Type B pancreatic cell (in vitro differentiated cells): ENCODE data around the gene STPG4. TPM values are rescaled to one million over a fixed set of nuclear protein-coding genes. Genes with fewer than 3 reads are reported as not detected.
"Not testable (repeated sequence)": the region's sequence is repeated elsewhere in the genome, so short reads cannot be mapped to it uniquely, and the experiment has no call there.

ENCODE experiments used
- DNase-seq: peaks from one replicate; pipeline ENCODE4 v3.0.0; 2021; ENCODE audit warnings: mixed read lengths; ENCODE audit not compliant: unreplicated experiment; ENCODE audit errors: extremely low spot score
- H3K27ac Mint-ChIP-seq: 2 replicates; pipeline ENCODE4 v1.8.0; 2021; ENCODE audit warnings: mild to moderate bottlenecking, mixed read lengths
- H3K27me3 Mint-ChIP-seq: 2 replicates; pipeline ENCODE4 v1.8.0; 2021; ENCODE audit warnings: mixed read lengths
- H3K36me3 Mint-ChIP-seq: 2 replicates; pipeline ENCODE4 v1.8.0; 2021; ENCODE audit warnings: mixed read lengths
- H3K4me1 Mint-ChIP-seq: one replicate; pipeline ENCODE4 v1.8.0; 2021; ENCODE audit warnings: mixed read lengths; ENCODE audit not compliant: unreplicated experiment
- H3K4me3 Mint-ChIP-seq: 2 replicates; pipeline ENCODE4 v1.8.0; 2021; ENCODE audit warnings: mild to moderate bottlenecking, mixed read lengths
- H3K9me3 Mint-ChIP-seq: 2 replicates; pipeline ENCODE4 v1.8.0; 2021; ENCODE audit warnings: mixed read lengths
- CTCF ChIP-seq: fragments of 200-600 bp; sonication (generic); conservative IDR thresholded peaks from 2 replicates; pipeline ENCODE4 v1.5.0; 2021; ENCODE audit warnings: antibody characterized with exemption, mild to moderate bottlenecking
- total RNA-seq: library from RNA; stranded (reverse); gene quantifications from 2 replicates; pipeline ENCODE4 v1.2.1, GENCODE V29; 2021; ENCODE audit warnings: low replicate concordance

The STPG4 gene
- total RNA-seq, 1 donor from 2014 or later = 0.36 TPM

GRCh38 chr2:47127862-47128543, 27.1 kb downstream of the STPG4 start:
- no peak overlapping the region for H3K27ac Mint-ChIP-seq

GRCh38 chr2:47126783-47127182, 28.3 kb downstream of the STPG4 start:
- Mint-ChIP-seq H3K27ac (no peak overlapping the region), H3K9me3 (peaks cover 11% of the 10 kb centered on the region), H3K4me1 (peaks cover 11% of the 10 kb centered on the region), H3K36me3 (no peaks in the 10 kb centered on the region), H3K4me3 (no peak overlapping the region), H3K27me3 (no peaks in the 10 kb centered on the region)
- DNase-seq = no peak
- TF ChIP-seq CTCF = no peak

More at GRCh38 chr2:47127862-47128543, 27.1 kb downstream of the STPG4 start:
- no peaks in the 10 kb centered on the region for H3K27me3 Mint-ChIP-seq
- H3K36me3 Mint-ChIP-seq = no peaks in the 10 kb centered on the region
- H3K9me3 Mint-ChIP-seq = peaks cover 11% of the 10 kb centered on the region
- TF ChIP-seq CTCF = no peak
- DNase-seq = no peak
- peaks cover 11% of the 10 kb centered on the region for H3K4me1 Mint-ChIP-seq
- H3K4me3 Mint-ChIP-seq = no peak overlapping the region

GRCh38 chr2:47124740-47125139, 30.4 kb downstream of the STPG4 start:
- not testable (repeated sequence) for H3K27me3 Mint-ChIP-seq, H3K27ac Mint-ChIP-seq, H3K36me3 Mint-ChIP-seq, H3K4me3 Mint-ChIP-seq, DNase-seq, H3K4me1 Mint-ChIP-seq
- H3K9me3 Mint-ChIP-seq = peaks cover 11% of the 10 kb centered on the region

GRCh38 chr2:47120424-47120823, 34.7 kb downstream of the STPG4 start:
- H3K4me3 Mint-ChIP-seq, H3K9me3 Mint-ChIP-seq, DNase-seq, H3K36me3 Mint-ChIP-seq, H3K27ac Mint-ChIP-seq, H3K27me3 Mint-ChIP-seq: not testable (repeated sequence)
- peaks cover 14% of the 10 kb centered on the region for H3K4me1 Mint-ChIP-seq

- Mint-ChIP-seq H3K36me3 (no peaks in the 10 kb centered on the region), H3K27ac (no peak overlapping the region), H3K9me3 (no peaks in the 10 kb centered on the region), H3K27me3 (no peaks in the 10 kb centered on the region), H3K4me1 (peaks cover 14% of the 10 kb centered on the region), H3K4me3 (no peak overlapping the region)
- no peak for TF ChIP-seq CTCF
- DNase-seq = no peak
These were observed 36.1 kb downstream of the STPG4 start for GRCh38 chr2:47119001-47119400.

GRCh38 chr2:47118581-47118980, 36.5 kb downstream of the STPG4 start:
- Mint-ChIP-seq H3K36me3 (no peaks in the 10 kb centered on the region), H3K27ac (no peak overlapping the region), H3K9me3 (no peaks in the 10 kb centered on the region), H3K27me3 (no peaks in the 10 kb centered on the region), H3K4me3 (no peak overlapping the region), H3K4me1 (peaks cover 14% of the 10 kb centered on the region)
- DNase-seq = no peak
- no peak for TF ChIP-seq CTCF
